HepG2 (cell line): ENCODE measurements around the gene ALKBH5. TPM values are rescaled to one million over a fixed set of nuclear protein-coding genes. Genes with fewer than 3 reads are reported as not detected.

Experiments
- EEA1 ChIP-seq: sonication (generic); formaldehyde crosslinking; IDR thresholded peaks from 2 replicates; pipeline ENCODE4 v1.5.1; 2020; ENCODE audit warnings: mild to moderate bottlenecking, missing genetic modification reagents, borderline replicate concordance
- EP300 ChIP-seq, 3 experiments: sonication (generic) in 1 of 3; formaldehyde crosslinking in 1 of 3; IDR thresholded peaks; 2 replicates each; pipeline versions ENCODE4 v1.5.1 to v1.6.1; 2011 to 2020; ENCODE audit warnings: low read depth in 2 of 3, low read length in 2 of 3, borderline replicate concordance in 1 of 3, improper control_type of control experiment in 1 of 3, mild to moderate bottlenecking in 1 of 3, missing genetic modification reagents in 1 of 3, moderate library complexity in 1 of 3
- FOXA3 ChIP-seq: IDR thresholded peaks from 2 replicates; pipeline ENCODE4 v1.6.1; 2016; ENCODE audit warnings: missing genetic modification reagents, missing compliant biosample characterization
- HOXA3 ChIP-seq: sonication (generic); formaldehyde crosslinking; IDR thresholded peaks from 2 replicates; pipeline ENCODE4 v1.5.0; 2020; ENCODE audit warnings: missing genetic modification reagents
- KMT2B ChIP-seq: IDR thresholded peaks from 2 replicates; pipeline ENCODE4 v1.6.1; 2016; ENCODE audit warnings: missing genetic modification reagents, missing compliant biosample characterization
- NFE2L2 ChIP-seq: fragments of 150-350 bp; IDR thresholded peaks from 2 replicates; pipeline ENCODE4 v1.6.1; 2014; ENCODE audit warnings: low read length
- RBAK ChIP-seq: sonication (generic); formaldehyde crosslinking; IDR thresholded peaks from 2 replicates; pipeline ENCODE4 v1.5.1; 2020; ENCODE audit warnings: mild to moderate bottlenecking, missing genetic modification reagents
- SOX6 ChIP-seq, 2 experiments: fragments of 450-650 bp in 1 of 2; sonication (generic) in 1 of 2; formaldehyde crosslinking in 1 of 2; IDR thresholded peaks; 2 replicates each; pipeline versions ENCODE4 v1.4.0 to v1.6.1; 2017 to 2020; ENCODE audit warnings: antibody characterized with exemption in 1 of 2, mild to moderate bottlenecking in 1 of 2, missing genetic modification reagents in 1 of 2
- TRIM24 ChIP-seq: sonication (generic); formaldehyde crosslinking; IDR thresholded peaks from 2 replicates; pipeline ENCODE4 v1.8.0; 2022; ENCODE audit warnings: mild to moderate bottlenecking, missing genetic modification reagents
- polyA plus RNA-seq, 8 experiments: library from polyadenylated mRNA; depleted of rRNA in 3 of 8; stranded (reverse) in 7 of 8; unstranded in 1 of 8; fragments of >200 nt; fragmentation: Illumina TruSeq in 4 of 8; extraction: Trizol in 4 of 8; gene quantifications; 2 replicates each; pipeline versions ENCODE4 v1.2.1 to v1.2.3, GENCODE V29; 2011 to 2016; ENCODE audit warnings: low read depth in 4 of 8, missing spikeins in 1 of 8, mixed read lengths in 1 of 8; ENCODE audit not compliant: insufficient read depth in 1 of 8
- total RNA-seq, 5 experiments: library from RNA; depleted of rRNA; stranded (reverse); fragments of >200 nt; fragmentation: Illumina TruSeq; extraction: Trizol; gene quantifications; 2 replicates each; pipeline ENCODE4 v1.2.3, GENCODE V29; 2016; ENCODE audit warnings: low read depth in 1 of 5
- TF ChIP-seq, protein P1 (sequence below): sonication (generic); formaldehyde crosslinking; IDR thresholded peaks from 2 replicates; pipeline ENCODE4 v1.5.0; 2020; ENCODE audit warnings: mild to moderate bottlenecking, missing genetic modification reagents, borderline replicate concordance
- TF ChIP-seq, protein P2 (sequence below): IDR thresholded peaks from 2 replicates; pipeline ENCODE4 v1.6.1; 2016; ENCODE audit warnings: missing compliant biosample characterization, missing genetic modification reagents, borderline replicate concordance
- TF ChIP-seq, protein P3 (sequence below): IDR thresholded peaks from 2 replicates; pipeline ENCODE4 v1.6.1; 2018; ENCODE audit warnings: missing genetic modification reagents
- TF ChIP-seq, protein P4 (sequence below): sonication (generic); formaldehyde crosslinking; IDR thresholded peaks from 2 replicates; pipeline ENCODE4 v1.4.0; 2020; ENCODE audit warnings: missing genetic modification reagents
- TF ChIP-seq, protein P5 (sequence below), 2 experiments: sonication (generic) in 1 of 2; formaldehyde crosslinking in 1 of 2; IDR thresholded peaks; 2 replicates each; pipeline versions ENCODE4 v1.6.1 to v1.9.0; 2014 to 2022; ENCODE audit warnings: antibody characterized with exemption in 1 of 2, borderline replicate concordance in 1 of 2, inconsistent platforms in 1 of 2, low read depth in 1 of 2, missing genetic modification reagents in 1 of 2

The ALKBH5 gene
- total and polyA plus RNA-seq, 2 of the 13 experiments (the other 11 are each of a cell fraction or from before 2014, with no cell fraction given) = 68.9 to 76.9 TPM

DNA sequence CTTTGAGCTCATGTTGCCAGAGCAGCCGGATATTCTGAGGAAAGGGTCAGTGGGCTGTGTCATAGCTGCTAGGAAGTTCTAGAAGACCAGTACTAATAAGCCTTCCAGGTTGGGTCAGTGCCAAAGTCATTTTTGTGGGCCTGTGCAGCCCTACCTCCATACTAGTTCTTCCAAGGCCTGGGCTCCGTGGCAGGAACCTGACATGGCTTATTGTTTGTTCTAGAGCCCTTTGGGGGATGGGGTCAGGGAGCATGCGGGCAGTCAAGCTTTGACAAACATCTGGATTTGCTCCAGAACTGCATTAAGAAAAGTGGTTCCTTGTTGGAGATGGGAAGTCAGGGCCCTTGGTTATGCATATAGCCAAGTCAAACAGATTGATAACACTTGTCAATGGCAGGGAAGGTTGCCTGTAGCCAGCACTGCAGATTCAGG, 7.6 kb downstream of the ALKBH5 start (continued):
- TF ChIP-seq EP300 (IDR thresholded peaks at IDR 0.05; ENCODE audit: low read depth in 2 of 2, low read length in 2 of 2) (0 out of 4 replicates have a peak, but pooled peaks of 1 of the 2 experiments have one; percentile 4), EP300 (CRISPR knock-in tag; IDR thresholded peaks at IDR 0.05; ENCODE audit: borderline replicate concordance) (no peak), HOXA3 (CRISPR knock-in tag) (peak; percentile 51; the same call in 1 of the 2 replicates), NFE2L2 (no peak), FOXA3 (CRISPR knock-in tag) (no peak), KMT2B (CRISPR knock-in tag) (no peak), RBAK (CRISPR knock-in tag) (no peak), TRIM24 (CRISPR knock-in tag) (no peak), SOX6 (IDR thresholded peaks at IDR 0.05) (no peak), SOX6 (CRISPR knock-in tag; IDR thresholded peaks at IDR 0.05) (0 out of 2 replicates have a peak, but pooled peaks have one; percentile 23), EEA1 (CRISPR knock-in tag) (no peak)
- TF ChIP-seq, protein P1, sequence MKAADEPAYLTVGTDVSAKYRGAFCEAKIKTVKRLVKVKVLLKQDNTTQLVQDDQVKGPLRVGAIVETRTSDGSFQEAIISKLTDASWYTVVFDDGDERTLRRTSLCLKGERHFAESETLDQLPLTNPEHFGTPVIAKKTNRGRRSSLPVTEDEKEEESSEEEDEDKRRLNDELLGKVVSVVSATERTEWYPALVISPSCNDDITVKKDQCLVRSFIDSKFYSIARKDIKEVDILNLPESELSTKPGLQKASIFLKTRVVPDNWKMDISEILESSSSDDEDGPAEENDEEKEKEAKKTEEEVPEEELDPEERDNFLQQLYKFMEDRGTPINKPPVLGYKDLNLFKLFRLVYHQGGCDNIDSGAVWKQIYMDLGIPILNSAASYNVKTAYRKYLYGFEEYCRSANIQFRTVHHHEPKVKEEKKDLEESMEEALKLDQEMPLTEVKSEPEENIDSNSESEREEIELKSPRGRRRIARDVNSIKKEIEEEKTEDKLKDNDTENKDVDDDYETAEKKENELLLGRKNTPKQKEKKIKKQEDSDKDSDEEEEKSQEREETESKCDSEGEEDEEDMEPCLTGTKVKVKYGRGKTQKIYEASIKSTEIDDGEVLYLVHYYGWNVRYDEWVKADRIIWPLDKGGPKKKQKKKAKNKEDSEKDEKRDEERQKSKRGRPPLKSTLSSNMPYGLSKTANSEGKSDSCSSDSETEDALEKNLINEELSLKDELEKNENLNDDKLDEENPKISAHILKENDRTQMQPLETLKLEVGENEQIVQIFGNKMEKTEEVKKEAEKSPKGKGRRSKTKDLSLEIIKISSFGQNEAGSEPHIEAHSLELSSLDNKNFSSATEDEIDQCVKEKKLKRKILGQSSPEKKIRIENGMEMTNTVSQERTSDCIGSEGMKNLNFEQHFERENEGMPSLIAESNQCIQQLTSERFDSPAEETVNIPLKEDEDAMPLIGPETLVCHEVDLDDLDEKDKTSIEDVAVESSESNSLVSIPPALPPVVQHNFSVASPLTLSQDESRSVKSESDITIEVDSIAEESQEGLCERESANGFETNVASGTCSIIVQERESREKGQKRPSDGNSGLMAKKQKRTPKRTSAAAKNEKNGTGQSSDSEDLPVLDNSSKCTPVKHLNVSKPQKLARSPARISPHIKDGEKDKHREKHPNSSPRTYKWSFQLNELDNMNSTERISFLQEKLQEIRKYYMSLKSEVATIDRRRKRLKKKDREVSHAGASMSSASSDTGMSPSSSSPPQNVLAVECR (CRISPR knock-in tag) = no peak
- TF ChIP-seq, protein P2, sequence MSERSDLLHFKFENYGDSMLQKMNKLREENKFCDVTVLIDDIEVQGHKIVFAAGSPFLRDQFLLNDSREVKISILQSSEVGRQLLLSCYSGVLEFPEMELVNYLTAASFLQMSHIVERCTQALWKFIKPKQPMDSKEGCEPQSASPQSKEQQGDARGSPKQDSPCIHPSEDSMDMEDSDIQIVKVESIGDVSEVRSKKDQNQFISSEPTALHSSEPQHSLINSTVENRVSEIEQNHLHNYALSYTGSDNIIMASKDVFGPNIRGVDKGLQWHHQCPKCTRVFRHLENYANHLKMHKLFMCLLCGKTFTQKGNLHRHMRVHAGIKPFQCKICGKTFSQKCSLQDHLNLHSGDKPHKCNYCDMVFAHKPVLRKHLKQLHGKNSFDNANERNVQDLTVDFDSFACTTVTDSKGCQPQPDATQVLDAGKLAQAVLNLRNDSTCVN (CRISPR knock-in tag) = peak; percentile 100
- TF ChIP-seq, protein P3, sequence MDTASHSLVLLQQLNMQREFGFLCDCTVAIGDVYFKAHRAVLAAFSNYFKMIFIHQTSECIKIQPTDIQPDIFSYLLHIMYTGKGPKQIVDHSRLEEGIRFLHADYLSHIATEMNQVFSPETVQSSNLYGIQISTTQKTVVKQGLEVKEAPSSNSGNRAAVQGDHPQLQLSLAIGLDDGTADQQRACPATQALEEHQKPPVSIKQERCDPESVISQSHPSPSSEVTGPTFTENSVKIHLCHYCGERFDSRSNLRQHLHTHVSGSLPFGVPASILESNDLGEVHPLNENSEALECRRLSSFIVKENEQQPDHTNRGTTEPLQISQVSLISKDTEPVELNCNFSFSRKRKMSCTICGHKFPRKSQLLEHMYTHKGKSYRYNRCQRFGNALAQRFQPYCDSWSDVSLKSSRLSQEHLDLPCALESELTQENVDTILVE (CRISPR knock-in tag) = no peak
- TF ChIP-seq, protein P4, sequence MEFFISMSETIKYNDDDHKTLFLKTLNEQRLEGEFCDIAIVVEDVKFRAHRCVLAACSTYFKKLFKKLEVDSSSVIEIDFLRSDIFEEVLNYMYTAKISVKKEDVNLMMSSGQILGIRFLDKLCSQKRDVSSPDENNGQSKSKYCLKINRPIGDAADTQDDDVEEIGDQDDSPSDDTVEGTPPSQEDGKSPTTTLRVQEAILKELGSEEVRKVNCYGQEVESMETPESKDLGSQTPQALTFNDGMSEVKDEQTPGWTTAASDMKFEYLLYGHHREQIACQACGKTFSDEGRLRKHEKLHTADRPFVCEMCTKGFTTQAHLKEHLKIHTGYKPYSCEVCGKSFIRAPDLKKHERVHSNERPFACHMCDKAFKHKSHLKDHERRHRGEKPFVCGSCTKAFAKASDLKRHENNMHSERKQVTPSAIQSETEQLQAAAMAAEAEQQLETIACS (CRISPR knock-in tag) = no peak
- TF ChIP-seq, protein P5, sequence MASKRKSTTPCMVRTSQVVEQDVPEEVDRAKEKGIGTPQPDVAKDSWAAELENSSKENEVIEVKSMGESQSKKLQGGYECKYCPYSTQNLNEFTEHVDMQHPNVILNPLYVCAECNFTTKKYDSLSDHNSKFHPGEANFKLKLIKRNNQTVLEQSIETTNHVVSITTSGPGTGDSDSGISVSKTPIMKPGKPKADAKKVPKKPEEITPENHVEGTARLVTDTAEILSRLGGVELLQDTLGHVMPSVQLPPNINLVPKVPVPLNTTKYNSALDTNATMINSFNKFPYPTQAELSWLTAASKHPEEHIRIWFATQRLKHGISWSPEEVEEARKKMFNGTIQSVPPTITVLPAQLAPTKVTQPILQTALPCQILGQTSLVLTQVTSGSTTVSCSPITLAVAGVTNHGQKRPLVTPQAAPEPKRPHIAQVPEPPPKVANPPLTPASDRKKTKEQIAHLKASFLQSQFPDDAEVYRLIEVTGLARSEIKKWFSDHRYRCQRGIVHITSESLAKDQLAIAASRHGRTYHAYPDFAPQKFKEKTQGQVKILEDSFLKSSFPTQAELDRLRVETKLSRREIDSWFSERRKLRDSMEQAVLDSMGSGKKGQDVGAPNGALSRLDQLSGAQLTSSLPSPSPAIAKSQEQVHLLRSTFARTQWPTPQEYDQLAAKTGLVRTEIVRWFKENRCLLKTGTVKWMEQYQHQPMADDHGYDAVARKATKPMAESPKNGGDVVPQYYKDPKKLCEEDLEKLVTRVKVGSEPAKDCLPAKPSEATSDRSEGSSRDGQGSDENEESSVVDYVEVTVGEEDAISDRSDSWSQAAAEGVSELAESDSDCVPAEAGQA (IDR thresholded peaks at IDR 0.05; ENCODE audit: low read depth) = no peak
- TF ChIP-seq, protein P5 (CRISPR knock-in tag; IDR thresholded peaks at IDR 0.05; ENCODE audit: borderline replicate concordance) = no peak
